Stimulated activated CD4-positive, alpha-beta T cell treated with anti-CD3 and anti-CD28 coated beads, Interleukin-12 subunit alpha, Interleukin-12 subunit beta, amount 100 ng/mL, for 24 hours (primary cell): Measurements from ENCODE around the gene COPZ1.
A peak's percentile ranks its signal among the peaks of the same experiment; 100 is the strongest.
"Not testable (repeated sequence)": the region's sequence is repeated elsewhere in the genome, so short reads cannot be mapped to it uniquely, and the experiment has no call there.

Experiments used
- DNase-seq, 2 experiments: peaks; one replicate each; pipeline ENCODE4 v3.0.0-alpha.2; 2020; ENCODE audit warnings: low read depth in 2 of 2

COPZ1 gene

GRCh38 chr12:54324617-54325441 is at the start of gene COPZ1:
TSS of gene COPZ1 (plus strand) at chr12:54325131. CDS start at chr12:54325164, 33 bp downstream.
- peak; percentile 81 to 90 for DNase-seq

GRCh38 chr12:54276368-54276767 is 48.6 kb upstream of the COPZ1 start:
- no peak for DNase-seq

GRCh38 chr12:54277823-54278276 is 47.1 kb upstream of the COPZ1 start:
- no peak for DNase-seq

GRCh38 chr12:54279227-54279631 is 45.7 kb upstream of the COPZ1 start:
- DNase-seq: no peak

- DNase-seq: peak; percentile 98
These were observed 45.1 kb upstream of the COPZ1 start, which contains the start of gene CBX5 for GRCh38 chr12:54279632-54280467. TSS of gene CBX5 (minus strand) at chr12:54280122. CDS start at chr12:54257650, 22,472 bp downstream.

- peak; percentile 87 to 89 for DNase-seq
These were observed 44.3 kb upstream of the COPZ1 start, which contains the start of gene HNRNPA1 for GRCh38 chr12:54280468-54281260. TSS of gene HNRNPA1 (plus strand) at chr12:54280726. CDS start at chr12:54280808, 82 bp downstream.

- not testable (repeated sequence) for DNase-seq
These were observed 43.7 kb upstream of the COPZ1 start for GRCh38 chr12:54281261-54281638.

GRCh38 chr12:54281694-54282093 is 43.2 kb upstream of the COPZ1 start:
- DNase-seq: not testable (repeated sequence)

GRCh38 chr12:54282949-54283593 is 41.9 kb upstream of the COPZ1 start:
- DNase-seq: peak in 1 of 2 experiments; percentile 48

- DNase-seq: not testable (repeated sequence)
These were observed 40.7 kb upstream of the COPZ1 start for GRCh38 chr12:54284070-54284780.

- no peak for DNase-seq
These were observed 39.5 kb upstream of the COPZ1 start for GRCh38 chr12:54285150-54286041.

- DNase-seq: no peak
These were observed 38.6 kb upstream of the COPZ1 start for GRCh38 chr12:54286042-54287030.

GRCh38 chr12:54287261-54288157 is 37.4 kb upstream of the COPZ1 start:
- no peak for DNase-seq

GRCh38 chr12:54292083-54292930 is 32.6 kb upstream of the COPZ1 start:
- no peak for DNase-seq

GRCh38 chr12:54292931-54293241 is 32.0 kb upstream of the COPZ1 start:
- no peak for DNase-seq
